OCI-LY3 (cell line): ENCODE data around the gene AUTS2.

Experiments used
- H2AFZ ChIP-seq: fragments of 200-600, 300-600 bp; shearing (Covaris generic); 2 replicates; pipeline ENCODE4 v1.6.0; 2014; ENCODE audit warnings: antibody characterized with exemption, low read depth, low read length
- H3K27ac ChIP-seq: fragments of 200-600, 300-600 bp; sonication (generic); 2 replicates; pipeline ENCODE4 v1.5.1; 2014; ENCODE audit warnings: mild to moderate bottlenecking, low read length, moderate library complexity, mixed read lengths
- H3K27me3 ChIP-seq: fragments of 200-600, 300-600 bp; sonication (generic); 2 replicates; pipeline ENCODE4 v1.6.1; 2014; ENCODE audit warnings: low read depth, low read length, mixed read lengths
- H3K36me3 ChIP-seq: fragments of 200-600, 300-600 bp; sonication (generic); replicated peaks from 2 replicates; pipeline ENCODE3; 2014; ENCODE audit warnings: low read depth, low read length, mixed read lengths
- H3K4me1 ChIP-seq: fragments of 300-600, 200-600 bp; sonication (generic); 2 replicates; pipeline ENCODE4 v1.6.1; 2014; ENCODE audit warnings: low read length, mixed read lengths
- H3K4me2 ChIP-seq: fragments of 200-600, 300-600 bp; sonication (generic); 2 replicates; pipeline ENCODE4 v1.6.1; 2014; ENCODE audit warnings: low read length, mixed read lengths
- H3K4me3 ChIP-seq: fragments of 300-600, 200-600 bp; sonication (generic); 2 replicates; pipeline ENCODE4 v1.5.1; 2014; ENCODE audit warnings: antibody characterized with exemption, mild to moderate bottlenecking, low read length, moderate library complexity
- H3K79me2 ChIP-seq: fragments of 300-600, 200-600 bp; shearing (Covaris generic); 2 replicates; pipeline ENCODE4 v1.6.1; 2014; ENCODE audit warnings: mild to moderate bottlenecking, low read length, mixed read lengths
- H3K9ac ChIP-seq: fragments of 300-600, 200-600 bp; shearing (Covaris generic); 2 replicates; pipeline ENCODE4 v1.6.0; 2014; ENCODE audit warnings: mild to moderate bottlenecking, low read length, moderate library complexity
- H3K9me3 ChIP-seq: fragments of 200-600, 300-600 bp; shearing (Covaris generic); 2 replicates; pipeline ENCODE4 v1.6.1; 2014; ENCODE audit warnings: low read length, mixed read lengths; ENCODE audit not compliant: insufficient read depth
- H4K20me1 ChIP-seq: fragments of 200-600, 300-600 bp; sonication (generic); 2 replicates; pipeline ENCODE4 v1.6.1; 2016; ENCODE audit warnings: low read length, mixed read lengths; ENCODE audit not compliant: insufficient read depth
- CTCF ChIP-seq: fragments of 200-600, 300-600 bp; sonication (generic); IDR thresholded peaks from 2 replicates; pipeline ENCODE4 v1.5.1; 2014; ENCODE audit warnings: antibody characterized with exemption, low read length, low read depth
- EZH2phosphoT487 ChIP-seq: fragments of 200-600 bp; shearing (Covaris generic); IDR thresholded peaks from 2 replicates; pipeline ENCODE4 v1.6.1; 2018; ENCODE audit warnings: antibody characterized with exemption, mixed run types, low read depth

AUTS2 gene

GRCh38 chr7:69764681-69765080 is 166.4 kb downstream of the AUTS2 start:
- no peak overlapping the region for H3K4me2 ChIP-seq
- H3K9ac ChIP-seq: no peak overlapping the region
- H3K4me1 ChIP-seq: no peaks in the 10 kb centered on the region; the same call in 1 of the 2 replicates
- no peaks in the 10 kb centered on the region for H3K79me2 ChIP-seq
- no peaks in the 10 kb centered on the region for H3K9me3 ChIP-seq
- no peaks in the 10 kb centered on the region for H3K36me3 ChIP-seq
- H4K20me1 ChIP-seq: no peaks in the 10 kb centered on the region
- no peak overlapping the region for H3K4me3 ChIP-seq
- H2AFZ ChIP-seq: no peak overlapping the region
- H3K27ac ChIP-seq: no peak overlapping the region
- H3K27me3 ChIP-seq: no peaks in the 10 kb centered on the region
- no peak for TF ChIP-seq CTCF
- TF ChIP-seq EZH2phosphoT487: no peak

- no peaks in the 10 kb centered on the region for H3K79me2 ChIP-seq
- H4K20me1 ChIP-seq: no peaks in the 10 kb centered on the region
- no peaks in the 10 kb centered on the region; the same call in 1 of the 2 replicates for H3K4me1 ChIP-seq
- H2AFZ ChIP-seq: no peak overlapping the region
- no peaks in the 10 kb centered on the region for H3K36me3 ChIP-seq
- no peaks in the 10 kb centered on the region for H3K9me3 ChIP-seq
- no peaks in the 10 kb centered on the region for H3K27me3 ChIP-seq
- H3K27ac ChIP-seq: no peak overlapping the region
- no peak overlapping the region for H3K9ac ChIP-seq
- TF ChIP-seq CTCF (no peak), EZH2phosphoT487 (no peak)
- no peak overlapping the region for H3K4me2 ChIP-seq
- H3K4me3 ChIP-seq: no peak overlapping the region
These were observed 167.6 kb downstream of the AUTS2 start for GRCh38 chr7:69765879-69766278.

- H3K36me3 ChIP-seq: no peaks in the 10 kb centered on the region
- no peaks in the 10 kb centered on the region for H3K4me1 ChIP-seq
- H3K79me2 ChIP-seq: no peaks in the 10 kb centered on the region
- H3K27me3 ChIP-seq: no peaks in the 10 kb centered on the region
- TF ChIP-seq EZH2phosphoT487: no peak
- TF ChIP-seq CTCF: no peak
- H4K20me1 ChIP-seq: no peaks in the 10 kb centered on the region
- no peak overlapping the region for H3K27ac ChIP-seq
- no peak overlapping the region for H3K4me2 ChIP-seq
- no peak overlapping the region for H3K9ac ChIP-seq
- H3K9me3 ChIP-seq: no peaks in the 10 kb centered on the region
- no peak overlapping the region for H2AFZ ChIP-seq
- H3K4me3 ChIP-seq: no peak overlapping the region
These were observed 170.8 kb downstream of the AUTS2 start for GRCh38 chr7:69768986-69769595.

GRCh38 chr7:69769826-69770225 is 171.6 kb downstream of the AUTS2 start:
- no peaks in the 10 kb centered on the region for H4K20me1 ChIP-seq
- H3K4me2 ChIP-seq: no peak overlapping the region
- no peaks in the 10 kb centered on the region for H3K9me3 ChIP-seq
- H3K36me3 ChIP-seq: no peaks in the 10 kb centered on the region
- H3K9ac ChIP-seq: no peak overlapping the region
- no peak overlapping the region for H2AFZ ChIP-seq
- no peaks in the 10 kb centered on the region for H3K79me2 ChIP-seq
- TF ChIP-seq CTCF (no peak), EZH2phosphoT487 (no peak)
- H3K27me3 ChIP-seq: no peaks in the 10 kb centered on the region
- H3K4me1 ChIP-seq: no peaks in the 10 kb centered on the region
- H3K27ac ChIP-seq: no peak overlapping the region
- no peak overlapping the region for H3K4me3 ChIP-seq
